HCT116 (cell line): ENCODE measurements around the gene CASR. TPM values are rescaled to one million over a fixed set of nuclear protein-coding genes. Genes with fewer than 3 reads are reported as not detected.

ENCODE experiments used
- ATAC-seq: fragments of 200-7000 bp; cut with Tn5 transposase; 2 replicates; pipeline ENCODE4 v1.9.1; 2020; ENCODE audit warnings: mild to moderate bottlenecking, moderate library complexity
- BruUV-seq: library from RNA; stranded (reverse); fragments of 400-500 nt; replicated peaks from 2 replicates; lab custom pipeline; 2021; lab: Mats Ljungman, UMichigan
- CTCF ChIA-PET: fragments of 300-600 bp; sonication (Branson Sonifier 250); formaldehyde crosslinking; loops from one replicate; lab custom pipeline; 2021; ENCODE audit warnings: antibody characterized with exemption; lab: Charles Lee
- POLR2A ChIA-PET: fragments of 300-600, 350-600 bp; sonication (Branson Sonifier 250); formaldehyde crosslinking; loops from one replicate; lab custom pipeline; 2021; ENCODE audit warnings: antibody characterized with exemption; lab: Charles Lee
- RAD21 ChIA-PET, 2 experiments: fragments of 300-600 bp; sonication (Branson Sonifier 250); formaldehyde crosslinking; loops; one replicate each; lab custom pipeline; 2023; ENCODE audit warnings: low total read pairs in 2 of 2; ENCODE audit not compliant: uncharacterized antibody in 2 of 2, unreplicated experiment in 2 of 2, low non-redundant PET in 1 of 2; lab: Charles Lee
- DNase-seq: peaks from one replicate; pipeline ENCODE4 v3.0.0-alpha.2; 2010; ENCODE audit warnings: low read depth, low spot score
- H2AFZ ChIP-seq: fragments of 200-600 bp; shearing (Covaris generic), sonication (generic); 2 replicates; pipeline ENCODE4 v1.6.1; 2017; ENCODE audit warnings: low read depth, mixed run types, mixed read lengths, antibody characterized with exemption, low read length; ENCODE audit not compliant: poor library complexity, severe bottlenecking
- H3K27ac ChIP-seq: 2 replicates; pipeline ENCODE4 v1.5.1; 2012; ENCODE audit warnings: low read depth, low read length
- H3K27me3 ChIP-seq: fragments of 200-600 bp; sonication (generic); 2 replicates; pipeline ENCODE4 v1.6.1; 2016; ENCODE audit warnings: mixed run types, low read length, mixed read lengths; ENCODE audit not compliant: insufficient read depth
- H3K36me3 ChIP-seq, 2 experiments: fragments of 200-500 bp in 1 of 2; fragments of 200-600 bp in 1 of 2; sonication (Bioruptor generic) in 1 of 2; sonication (generic) in 1 of 2; 2 replicates each; pipeline versions ENCODE4 v1.5.1 to v1.6.1; 2014 to 2016; ENCODE audit warnings: low read length in 2 of 2, inconsistent platforms in 1 of 2, mixed read lengths in 1 of 2, mixed run types in 1 of 2; ENCODE audit not compliant: insufficient read depth in 2 of 2, control insufficient read depth in 1 of 2
- H3K4me1 ChIP-seq, 2 experiments: fragments of 200-600 bp in 1 of 2; sonication (generic) in 1 of 2; 2 replicates each; pipeline versions ENCODE4 v1.5.1 to v1.6.1; 2012 to 2017; ENCODE audit warnings: low read length in 2 of 2, inconsistent platforms in 1 of 2, mild to moderate bottlenecking in 1 of 2, mixed read lengths in 1 of 2, mixed run types in 1 of 2, moderate library complexity in 1 of 2; ENCODE audit not compliant: insufficient read depth in 2 of 2, control insufficient read depth in 1 of 2
- H3K4me2 ChIP-seq: fragments of 200-600 bp; sonication (generic); 2 replicates; pipeline ENCODE4 v1.6.1; 2017; ENCODE audit warnings: mixed run types, low read length, mixed read lengths
- H3K4me3 ChIP-seq, 2 experiments: fragments of 200-600 bp in 1 of 2; sonication (generic) in 1 of 2; replicated peaks in 1 of 2; 2 replicates each; pipeline ENCODE4 v1.5.1; 2011 to 2016; ENCODE audit warnings: low read length in 2 of 2, control low read depth in 1 of 2, low read depth in 1 of 2, mild to moderate bottlenecking in 1 of 2, mixed read lengths in 1 of 2, mixed run types in 1 of 2
- H3K79me2 ChIP-seq: fragments of 200-600 bp; sonication (generic); 2 replicates; pipeline ENCODE4 v1.6.1; 2017; ENCODE audit warnings: mild to moderate bottlenecking, mixed run types, low read length, moderate library complexity, mixed read lengths; ENCODE audit not compliant: insufficient read depth
- H3K9ac ChIP-seq: fragments of 200-600 bp; sonication (generic); 2 replicates; pipeline ENCODE4 v1.6.1; 2016; ENCODE audit warnings: low read length, mixed read lengths
- H3K9me2 ChIP-seq: fragments of 200-600 bp; sonication (generic), shearing (Covaris generic); 2 replicates; pipeline ENCODE4 v1.6.1; 2017; ENCODE audit warnings: mixed run types, mild to moderate bottlenecking, moderate library complexity; ENCODE audit not compliant: insufficient read depth
- H3K9me3 ChIP-seq, 2 experiments: fragments of 200-500 bp in 1 of 2; fragments of 200-600 bp in 1 of 2; sonication (Bioruptor generic) in 1 of 2; sonication (generic) in 1 of 2; 2 replicates each; pipeline ENCODE4 v1.6.1; 2014 to 2017; ENCODE audit warnings: low read length in 2 of 2, mixed read lengths in 2 of 2, inconsistent platforms in 1 of 2, low read depth in 1 of 2, mild to moderate bottlenecking in 1 of 2, mixed run types in 1 of 2, moderate library complexity in 1 of 2; ENCODE audit not compliant: control insufficient read depth in 1 of 2, insufficient read depth in 1 of 2
- H4K20me1 ChIP-seq: fragments of 200-600 bp; sonication (generic), shearing (Covaris generic); 2 replicates; pipeline ENCODE4 v1.6.1; 2017; ENCODE audit warnings: mixed run types, mild to moderate bottlenecking, moderate library complexity; ENCODE audit not compliant: insufficient read depth
- CBX3 ChIP-seq: IDR thresholded peaks from 2 replicates; pipeline ENCODE4 v1.6.1; 2012; ENCODE audit warnings: low read depth
- CEBPB ChIP-seq: IDR thresholded peaks from 2 replicates; pipeline ENCODE4 v1.6.1; 2012; ENCODE audit warnings: low read depth
- EGR1 ChIP-seq: IDR thresholded peaks from 2 replicates; pipeline ENCODE4 v1.6.1; 2012; ENCODE audit warnings: low read depth
- ELF1 ChIP-seq: IDR thresholded peaks from 2 replicates; pipeline ENCODE4 v1.6.1; 2012; ENCODE audit warnings: low read depth, borderline replicate concordance
- EZH2 ChIP-seq: fragments of 200-600 bp; sonication (generic); IDR thresholded peaks from 2 replicates; pipeline ENCODE4 v1.6.1; 2017; ENCODE audit warnings: antibody characterized with exemption, mixed run types
- EZH2phosphoT487 ChIP-seq: fragments of 200-600 bp; IDR thresholded peaks from 2 replicates; pipeline ENCODE4 v1.6.1; 2018; ENCODE audit warnings: antibody characterized with exemption, borderline replicate concordance
- JUND ChIP-seq: IDR thresholded peaks from 2 replicates; pipeline ENCODE4 v1.6.1; 2012
- POLR2AphosphoS5 ChIP-seq: IDR thresholded peaks from 2 replicates; pipeline ENCODE4 v1.6.1; 2011; ENCODE audit warnings: mild to moderate bottlenecking, low read depth, low read length, moderate library complexity
- SIN3A ChIP-seq: IDR thresholded peaks from 2 replicates; pipeline ENCODE4 v1.6.1; 2012; ENCODE audit warnings: low read depth
- TCF7L2 ChIP-seq: IDR thresholded peaks from 2 replicates; pipeline ENCODE4 v1.7.0; 2011; ENCODE audit warnings: borderline replicate concordance, inconsistent platforms; ENCODE audit not compliant: insufficient read depth, insufficient read length; ENCODE audit errors: extremely low read depth
- YY1 ChIP-seq: IDR thresholded peaks from 2 replicates; pipeline ENCODE4 v1.6.1; 2011; ENCODE audit warnings: low read length, low read depth, moderate library complexity, mild to moderate bottlenecking; ENCODE audit not compliant: insufficient replicate concordance; ENCODE audit errors: extremely low read depth
- ZFX ChIP-seq: fragments of 450-650 bp; IDR thresholded peaks from 2 replicates; pipeline ENCODE4 v1.6.1; 2017
- intact Hi-C: fragments of 100-400 bp; cut with micrococcal nuclease; formaldehyde crosslinking; loops from 2 replicates; pipeline ENCODE4 v1.10.0; 2022
- total RNA-seq: library from RNA; stranded (reverse); gene quantifications from one replicate; pipeline ENCODE4 v1.2.1, GENCODE V29; 2021; ENCODE audit not compliant: unreplicated experiment
- TF ChIP-seq, protein P1 (sequence below): IDR thresholded peaks from 2 replicates; pipeline ENCODE4 v1.6.1; 2012
- TF ChIP-seq, protein P2 (sequence below), 3 experiments: fragments of 200-600 bp in 1 of 3; sonication (generic) in 1 of 3; IDR thresholded peaks in 2 of 3; conservative IDR thresholded peaks in 1 of 3; 2 replicates each; pipeline ENCODE4 v1.5.1; 2012 to 2017; ENCODE audit warnings: low read depth in 2 of 3, low read length in 2 of 3, antibody characterized with exemption in 1 of 3, borderline replicate concordance in 1 of 3, control low read depth in 1 of 3, mild to moderate bottlenecking in 1 of 3, mixed read lengths in 1 of 3, mixed run types in 1 of 3, moderate library complexity in 1 of 3; ENCODE audit not compliant: insufficient read depth in 1 of 3
- TF ChIP-seq, protein P3 (sequence below): IDR thresholded peaks from 2 replicates; pipeline ENCODE4 v1.6.1; 2012; ENCODE audit warnings: low read depth

Gene CASR
- total RNA-seq, 1 experiment from 2014 or later, result not detected

DNA sequence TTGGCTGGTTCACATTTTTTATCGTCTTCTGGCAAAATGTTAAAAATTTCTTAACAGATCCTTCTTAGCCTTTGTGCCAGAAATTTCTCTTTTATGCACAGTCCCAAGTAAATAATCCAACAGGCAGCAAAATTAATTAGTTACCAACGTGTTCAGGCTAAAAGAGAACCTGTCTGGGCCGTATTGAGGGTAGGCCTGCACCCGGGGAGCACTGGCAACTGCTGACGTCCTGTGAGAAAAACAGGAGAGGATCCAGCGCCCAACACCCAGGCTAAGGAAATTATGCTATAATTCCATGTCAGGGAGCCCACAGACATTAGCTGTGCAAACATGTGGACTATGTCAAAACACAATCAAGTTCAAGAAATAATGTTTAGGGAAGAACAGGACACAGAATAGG, 110.9 kb downstream of the CASR start:
- no peak for ATAC-seq
- Histone ChIP-seq H4K20me1 (no peaks in the 10 kb centered on the region), H3K4me1 (no peaks in the 10 kb centered on the region), H3K4me3 (no peak overlapping the region), H3K27me3 (no peaks in the 10 kb centered on the region), H3K27ac (no peak overlapping the region), H2AFZ (no peak overlapping the region), H3K9me2 (no peaks in the 10 kb centered on the region), H3K79me2 (no peaks in the 10 kb centered on the region), H3K9me3 (no peaks in the 10 kb centered on the region), H3K4me2 (no peak overlapping the region), H3K36me3 (no peaks in the 10 kb centered on the region), H3K9ac (no peak overlapping the region)
- intact Hi-C loops, result no loop called here
- DNase-seq, result no peak
- RAD21 ChIA-PET, result no interaction called here
- CTCF ChIA-PET, result no interaction called here
- TF ChIP-seq YY1 (no peak), CBX3 (no peak)
- no TSS peak for BruUV-seq
- POLR2A ChIA-PET, result no interaction called here

DNA sequence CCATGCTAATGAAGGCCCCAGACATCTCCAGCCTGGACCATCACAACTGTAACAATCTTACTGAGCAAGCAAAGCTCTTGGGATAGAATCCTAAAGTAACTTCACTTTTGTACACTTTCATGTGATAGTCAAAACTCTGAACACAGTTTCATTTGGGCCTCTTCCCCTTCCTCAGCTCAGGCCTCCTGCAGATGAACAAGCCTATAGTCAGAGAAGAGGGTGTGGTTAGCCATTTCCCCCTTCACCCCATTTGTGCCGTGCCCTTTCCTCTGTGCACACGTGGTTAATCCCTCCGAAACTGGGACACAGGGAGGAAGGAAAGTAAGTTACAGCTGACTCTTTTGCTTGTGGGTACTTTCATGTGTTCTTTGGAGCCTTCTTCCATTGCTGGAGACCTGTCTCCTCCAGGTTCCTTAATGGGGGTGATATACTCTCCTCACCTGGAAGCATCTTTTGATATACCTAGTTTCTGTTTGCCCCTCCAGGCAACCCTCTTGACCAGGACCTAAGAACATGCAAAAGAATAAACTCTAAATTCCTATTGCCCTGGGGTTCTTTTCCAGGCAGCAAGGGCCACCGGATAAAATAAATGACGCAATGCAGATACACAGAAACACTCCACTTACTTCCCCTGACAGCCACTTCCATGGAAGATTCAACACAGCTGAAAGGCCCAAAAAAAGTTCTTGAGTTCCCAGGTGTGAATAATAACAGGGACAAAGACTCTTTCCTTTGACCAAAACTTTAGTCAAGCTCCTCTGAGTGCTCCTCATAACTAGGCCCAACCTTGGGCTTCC, 112.0 kb downstream of the CASR start:
- POLR2A ChIA-PET, result no interaction called here
- Histone ChIP-seq H3K9ac (no peak overlapping the region), H3K36me3 (no peaks in the 10 kb centered on the region), H4K20me1 (no peaks in the 10 kb centered on the region), H3K27ac (no peak overlapping the region), H3K4me3 (no peak overlapping the region), H3K9me2 (no peaks in the 10 kb centered on the region), H3K4me1 (no peaks in the 10 kb centered on the region), H3K79me2 (no peaks in the 10 kb centered on the region), H2AFZ (no peak overlapping the region), H3K9me3 (no peaks in the 10 kb centered on the region), H3K27me3 (no peaks in the 10 kb centered on the region), H3K4me2 (no peak overlapping the region)
- ATAC-seq (no peak), DNase-seq (no peak)
- CTCF ChIA-PET, result no interaction called here
- intact Hi-C loops, result no loop called here
- RAD21 ChIA-PET, result no interaction called here
- BruUV-seq, result no TSS peak
- TF ChIP-seq, protein P1, sequence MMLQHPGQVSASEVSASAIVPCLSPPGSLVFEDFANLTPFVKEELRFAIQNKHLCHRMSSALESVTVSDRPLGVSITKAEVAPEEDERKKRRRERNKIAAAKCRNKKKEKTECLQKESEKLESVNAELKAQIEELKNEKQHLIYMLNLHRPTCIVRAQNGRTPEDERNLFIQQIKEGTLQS, result no peak
- no peak for TF ChIP-seq EZH2phosphoT487
- no peak for TF ChIP-seq CBX3
- TF ChIP-seq, protein P2, sequence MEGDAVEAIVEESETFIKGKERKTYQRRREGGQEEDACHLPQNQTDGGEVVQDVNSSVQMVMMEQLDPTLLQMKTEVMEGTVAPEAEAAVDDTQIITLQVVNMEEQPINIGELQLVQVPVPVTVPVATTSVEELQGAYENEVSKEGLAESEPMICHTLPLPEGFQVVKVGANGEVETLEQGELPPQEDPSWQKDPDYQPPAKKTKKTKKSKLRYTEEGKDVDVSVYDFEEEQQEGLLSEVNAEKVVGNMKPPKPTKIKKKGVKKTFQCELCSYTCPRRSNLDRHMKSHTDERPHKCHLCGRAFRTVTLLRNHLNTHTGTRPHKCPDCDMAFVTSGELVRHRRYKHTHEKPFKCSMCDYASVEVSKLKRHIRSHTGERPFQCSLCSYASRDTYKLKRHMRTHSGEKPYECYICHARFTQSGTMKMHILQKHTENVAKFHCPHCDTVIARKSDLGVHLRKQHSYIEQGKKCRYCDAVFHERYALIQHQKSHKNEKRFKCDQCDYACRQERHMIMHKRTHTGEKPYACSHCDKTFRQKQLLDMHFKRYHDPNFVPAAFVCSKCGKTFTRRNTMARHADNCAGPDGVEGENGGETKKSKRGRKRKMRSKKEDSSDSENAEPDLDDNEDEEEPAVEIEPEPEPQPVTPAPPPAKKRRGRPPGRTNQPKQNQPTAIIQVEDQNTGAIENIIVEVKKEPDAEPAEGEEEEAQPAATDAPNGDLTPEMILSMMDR (IDR thresholded peaks at IDR 0.05 in 2 of 3, conservative IDR thresholded peaks at IDR 0.05 in 1 of 3; ENCODE audit: borderline replicate concordance in 1 of 3, insufficient read depth in 1 of 3, low read depth in 2 of 3, low read length in 2 of 3), result no peak
- TF ChIP-seq ZFX, result no peak
- TF ChIP-seq SIN3A, result no peak
- no peak for TF ChIP-seq EGR1
- TF ChIP-seq EZH2, result no peak
- TF ChIP-seq, protein P3, sequence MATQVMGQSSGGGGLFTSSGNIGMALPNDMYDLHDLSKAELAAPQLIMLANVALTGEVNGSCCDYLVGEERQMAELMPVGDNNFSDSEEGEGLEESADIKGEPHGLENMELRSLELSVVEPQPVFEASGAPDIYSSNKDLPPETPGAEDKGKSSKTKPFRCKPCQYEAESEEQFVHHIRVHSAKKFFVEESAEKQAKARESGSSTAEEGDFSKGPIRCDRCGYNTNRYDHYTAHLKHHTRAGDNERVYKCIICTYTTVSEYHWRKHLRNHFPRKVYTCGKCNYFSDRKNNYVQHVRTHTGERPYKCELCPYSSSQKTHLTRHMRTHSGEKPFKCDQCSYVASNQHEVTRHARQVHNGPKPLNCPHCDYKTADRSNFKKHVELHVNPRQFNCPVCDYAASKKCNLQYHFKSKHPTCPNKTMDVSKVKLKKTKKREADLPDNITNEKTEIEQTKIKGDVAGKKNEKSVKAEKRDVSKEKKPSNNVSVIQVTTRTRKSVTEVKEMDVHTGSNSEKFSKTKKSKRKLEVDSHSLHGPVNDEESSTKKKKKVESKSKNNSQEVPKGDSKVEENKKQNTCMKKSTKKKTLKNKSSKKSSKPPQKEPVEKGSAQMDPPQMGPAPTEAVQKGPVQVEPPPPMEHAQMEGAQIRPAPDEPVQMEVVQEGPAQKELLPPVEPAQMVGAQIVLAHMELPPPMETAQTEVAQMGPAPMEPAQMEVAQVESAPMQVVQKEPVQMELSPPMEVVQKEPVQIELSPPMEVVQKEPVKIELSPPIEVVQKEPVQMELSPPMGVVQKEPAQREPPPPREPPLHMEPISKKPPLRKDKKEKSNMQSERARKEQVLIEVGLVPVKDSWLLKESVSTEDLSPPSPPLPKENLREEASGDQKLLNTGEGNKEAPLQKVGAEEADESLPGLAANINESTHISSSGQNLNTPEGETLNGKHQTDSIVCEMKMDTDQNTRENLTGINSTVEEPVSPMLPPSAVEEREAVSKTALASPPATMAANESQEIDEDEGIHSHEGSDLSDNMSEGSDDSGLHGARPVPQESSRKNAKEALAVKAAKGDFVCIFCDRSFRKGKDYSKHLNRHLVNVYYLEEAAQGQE, result no peak
- no peak for TF ChIP-seq CEBPB
- TF ChIP-seq JUND, result no peak
- no peak for TF ChIP-seq POLR2AphosphoS5
- TF ChIP-seq TCF7L2, result no peak
- TF ChIP-seq ELF1, result no peak
